Stimulated activated CD4-positive, alpha-beta T cell treated with anti-CD3 and anti-CD28 coated beads, Interleukin-12 subunit alpha, Interleukin-12 subunit beta, amount 100 ng/mL, for 24 hours (primary cell): ENCODE results near the gene DIAPH1.

Experiments
- DNase-seq, 2 experiments: peaks; one replicate each; pipeline ENCODE4 v3.0.0-alpha.2; 2020; ENCODE audit warnings: low read depth in 2 of 2

The DIAPH1 gene

GRCh38 chr5:141506381-141507155, 112.2 kb downstream of the DIAPH1 start:
- DNase-seq = no peak

GRCh38 chr5:141504216-141504615, 114.6 kb downstream of the DIAPH1 start:
- no peak for DNase-seq

GRCh38 chr5:141503681-141504080, 115.1 kb downstream of the DIAPH1 start:
- DNase-seq = no peak

GRCh38 chr5:141501761-141502160, 117.0 kb downstream of the DIAPH1 start:
- DNase-seq = no peak

GRCh38 chr5:141496038-141496437, 122.8 kb downstream of the DIAPH1 start:
- no peak for DNase-seq

- DNase-seq = no peak
Measured at GRCh38 chr5:141495453-141495811, 123.4 kb downstream of the DIAPH1 start.

DNA sequence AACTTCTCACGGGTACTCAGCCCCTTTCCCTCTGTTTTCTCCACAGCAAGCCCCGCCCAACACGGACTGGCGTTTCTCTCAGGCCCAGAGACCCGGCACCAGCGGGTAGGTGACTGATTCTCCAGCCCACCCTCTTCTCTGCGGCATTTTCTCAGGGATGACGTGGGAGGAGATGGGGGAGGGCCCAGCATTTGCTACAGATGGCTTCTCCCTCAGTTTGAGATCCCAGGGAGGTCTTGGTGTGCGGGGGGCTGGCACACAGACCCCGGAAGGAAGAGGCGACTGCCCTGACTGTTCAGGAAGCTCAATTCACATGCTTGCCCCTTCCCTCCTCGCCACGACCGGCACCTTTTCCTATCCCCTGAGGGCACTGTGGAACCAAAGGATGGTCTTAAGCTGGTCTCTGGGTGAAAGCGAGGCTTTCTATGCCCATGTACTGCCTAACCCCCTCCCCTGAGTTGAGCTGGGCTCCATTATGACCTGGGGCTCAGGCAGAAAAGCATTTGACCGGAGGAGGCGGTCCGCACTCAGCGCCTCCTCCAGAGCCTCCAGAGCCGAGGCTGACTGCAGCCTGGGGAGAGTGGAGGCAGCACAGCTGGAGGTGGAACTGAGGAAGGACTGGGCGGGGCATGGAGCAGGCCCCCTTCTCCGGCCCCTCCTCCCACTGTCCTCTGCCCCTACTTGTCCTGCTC, 123.9 kb downstream of the DIAPH1 start:
- no peak for DNase-seq

DNA sequence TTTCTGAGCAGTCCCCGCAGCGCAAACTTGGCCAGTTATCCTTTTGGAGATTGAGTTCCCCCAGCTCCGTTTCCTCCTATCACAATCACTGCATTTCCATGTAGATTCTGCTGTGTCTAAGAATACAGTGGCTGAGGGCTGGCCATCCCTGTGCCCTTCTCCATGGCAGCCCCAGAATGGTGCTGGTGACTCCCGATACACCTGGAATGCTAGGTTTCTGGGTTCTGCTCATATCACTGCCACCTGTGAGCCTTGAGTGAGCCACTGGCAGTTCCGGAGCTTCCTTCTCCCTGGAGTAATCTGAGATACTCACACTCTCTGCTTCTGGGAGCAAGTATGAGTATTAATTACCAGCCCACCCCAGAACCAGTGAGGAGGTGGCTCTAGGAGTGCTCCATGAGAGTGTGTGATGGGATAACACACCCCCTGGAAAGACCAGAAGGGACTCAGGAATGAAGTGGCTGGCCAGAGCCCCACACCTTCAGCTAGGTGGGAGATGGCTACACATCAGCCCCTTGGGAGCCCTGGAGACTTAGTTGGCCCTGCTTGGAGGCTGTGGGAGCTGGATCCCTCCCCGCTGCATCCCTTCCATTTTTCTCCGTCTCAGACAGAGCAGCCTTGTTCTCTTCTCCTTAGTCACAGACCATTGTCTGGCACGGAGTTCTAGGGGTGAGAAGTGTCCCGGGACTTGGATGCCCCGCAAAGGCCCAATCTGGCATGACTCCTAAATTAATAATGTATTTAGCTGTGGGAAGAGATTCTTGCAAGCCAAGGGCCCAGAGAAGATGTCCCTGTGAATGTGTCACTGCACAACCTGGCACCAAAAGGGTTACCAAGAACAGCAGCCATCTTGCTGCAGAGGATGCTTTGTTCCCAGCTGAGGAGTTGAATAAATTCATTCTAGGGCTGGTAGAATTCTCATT, 125.0 kb downstream of the DIAPH1 start:
- no peak for DNase-seq

GRCh38 chr5:141492168-141492885, 126.5 kb downstream of the DIAPH1 start:
- DNase-seq = no peak

- DNase-seq = no peak
Measured at GRCh38 chr5:141491323-141492167, 127.3 kb downstream of the DIAPH1 start.

DNA sequence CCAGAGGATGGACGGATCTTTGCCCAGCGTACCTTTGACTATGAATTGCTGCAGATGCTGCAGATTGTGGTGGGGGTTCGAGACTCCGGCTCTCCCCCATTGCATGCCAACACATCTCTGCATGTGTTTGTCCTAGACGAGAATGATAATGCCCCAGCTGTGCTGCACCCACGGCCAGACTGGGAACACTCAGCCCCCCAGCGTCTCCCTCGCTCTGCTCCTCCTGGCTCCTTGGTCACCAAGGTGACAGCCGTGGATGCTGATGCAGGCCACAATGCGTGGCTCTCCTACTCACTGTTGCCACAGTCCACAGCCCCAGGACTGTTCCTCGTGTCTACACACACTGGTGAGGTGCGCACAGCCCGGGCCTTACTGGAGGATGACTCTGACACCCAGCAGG, 128.0 kb downstream of the DIAPH1 start:
- DNase-seq = no peak

DNA sequence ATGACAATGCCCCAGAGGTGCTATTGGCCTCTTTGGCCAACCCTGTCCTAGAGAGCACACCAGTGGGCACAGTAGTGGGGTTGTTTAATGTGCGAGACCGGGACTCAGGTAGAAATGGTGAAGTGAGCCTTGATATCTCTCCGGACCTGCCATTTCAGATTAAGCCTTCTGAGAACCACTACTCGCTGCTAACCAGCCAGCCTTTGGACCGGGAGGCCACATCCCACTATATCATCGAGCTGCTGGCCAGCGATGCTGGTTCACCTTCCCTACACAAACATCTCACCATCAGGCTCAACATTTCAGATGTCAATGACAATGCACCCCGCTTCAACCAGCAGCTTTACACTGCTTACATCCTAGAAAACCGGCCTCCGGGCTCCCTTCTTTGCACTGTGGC, 128.5 kb downstream of the DIAPH1 start:
- DNase-seq = no peak

DNA sequence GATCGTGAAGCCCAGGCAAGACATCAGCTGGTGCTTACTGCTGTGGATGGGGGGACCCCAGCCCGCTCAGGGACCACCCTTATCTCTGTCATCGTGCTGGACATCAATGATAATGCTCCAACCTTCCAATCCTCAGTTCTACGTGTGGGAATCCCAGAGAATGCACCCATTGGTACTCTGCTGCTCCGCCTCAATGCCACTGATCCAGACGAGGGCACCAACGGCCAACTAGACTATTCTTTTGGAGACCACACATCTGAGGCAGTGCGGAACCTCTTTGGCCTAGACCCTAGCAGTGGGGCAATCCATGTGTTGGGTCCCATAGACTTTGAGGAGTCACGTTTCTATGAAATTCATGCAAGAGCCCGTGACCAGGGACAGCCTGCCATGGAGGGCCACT, 129.0 kb downstream of the DIAPH1 start:
- DNase-seq = no peak

GRCh38 chr5:141488591-141489561, 129.9 kb downstream of the DIAPH1 start, which contains the start of gene PCDHGC5:
Gene PCDHGC5, plus strand, starts transcription at chr5:141489081. Its CDS starts 160 bp downstream, at chr5:141489241.
- DNase-seq = no peak

DNA sequence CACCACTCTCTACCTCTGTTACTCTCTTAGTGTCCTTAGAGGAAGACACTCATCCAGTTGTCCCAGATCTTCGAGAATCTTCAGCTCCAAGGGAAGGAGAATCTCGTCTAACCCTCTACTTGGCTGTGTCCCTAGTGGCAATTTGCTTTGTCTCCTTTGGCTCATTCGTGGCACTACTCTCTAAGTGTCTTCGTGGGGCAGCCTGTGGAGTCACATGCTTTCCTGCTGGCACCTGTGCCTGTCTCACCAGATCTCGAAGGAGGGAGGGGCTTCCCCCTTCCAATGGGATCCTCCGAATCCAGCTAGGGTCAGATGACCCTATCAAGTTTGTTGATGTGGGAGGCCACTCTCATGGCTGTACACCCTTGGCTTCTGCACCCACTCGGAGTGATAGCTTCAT, 131.7 kb downstream of the DIAPH1 start:
- no peak for DNase-seq

- DNase-seq = no peak
Measured at GRCh38 chr5:141486091-141486490, 132.7 kb downstream of the DIAPH1 start.

DNA sequence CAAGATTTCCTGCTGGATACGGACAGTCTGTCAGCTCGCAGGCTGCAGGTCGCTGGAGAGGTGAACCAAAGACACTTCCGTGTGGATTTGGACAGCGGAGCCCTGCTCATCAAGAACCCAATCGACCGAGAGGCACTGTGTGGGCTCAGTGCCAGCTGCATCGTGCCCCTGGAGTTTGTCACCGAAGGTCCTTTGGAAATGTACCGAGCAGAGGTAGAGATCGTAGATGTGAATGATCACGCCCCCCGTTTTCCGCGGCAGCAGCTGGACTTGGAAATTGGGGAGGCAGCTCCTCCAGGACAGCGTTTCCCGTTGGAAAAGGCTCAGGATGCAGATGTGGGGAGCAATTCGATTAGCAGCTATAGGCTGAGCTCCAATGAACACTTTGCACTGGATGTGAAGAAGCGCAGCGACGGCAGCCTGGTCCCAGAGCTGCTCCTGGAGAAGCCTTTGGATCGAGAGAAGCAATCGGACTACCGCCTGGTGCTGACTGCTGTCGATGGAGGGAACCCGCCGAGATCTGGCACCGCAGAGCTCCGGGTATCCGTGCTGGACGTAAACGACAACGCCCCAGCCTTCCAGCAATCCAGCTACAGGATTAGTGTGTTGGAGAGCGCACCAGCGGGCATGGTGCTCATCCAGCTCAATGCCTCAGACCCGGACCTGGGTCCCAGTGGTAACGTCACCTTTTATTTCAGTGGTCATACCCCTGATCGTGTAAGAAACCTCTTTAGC, 133.3 kb downstream of the DIAPH1 start:
- DNase-seq = no peak

DNA sequence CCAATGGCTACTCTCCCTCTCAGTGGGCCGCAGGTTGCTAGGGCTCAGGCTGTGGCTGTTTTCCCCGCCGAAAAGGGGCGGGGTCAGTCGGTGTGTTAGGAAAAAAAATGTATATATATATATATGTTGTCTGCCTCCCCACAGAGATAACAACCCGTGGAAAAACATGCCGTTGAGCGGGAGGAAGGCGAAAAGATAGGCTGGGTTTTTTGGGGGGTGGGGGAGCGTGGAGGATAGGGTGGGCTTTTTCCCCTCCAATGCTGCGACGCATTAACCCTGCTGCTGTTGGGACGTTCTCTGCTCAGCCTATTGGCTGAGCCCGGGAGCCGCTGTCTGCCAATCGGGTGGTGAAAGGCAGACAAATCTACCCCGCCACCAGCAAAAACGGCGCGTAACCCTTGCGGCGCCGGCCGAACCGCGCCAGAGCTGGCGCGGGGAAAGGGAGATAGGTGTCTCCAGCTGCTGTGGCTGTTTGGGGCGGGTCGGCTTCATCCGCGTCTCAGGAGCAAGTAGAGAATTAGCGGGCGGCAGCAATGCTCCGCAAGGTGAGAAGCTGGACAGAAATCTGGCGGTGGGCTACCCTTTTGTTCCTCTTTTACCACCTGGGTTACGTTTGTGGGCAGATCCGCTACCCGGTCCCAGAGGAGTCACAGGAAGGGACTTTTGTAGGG, 134.0 kb downstream of the DIAPH1 start, which contains the start of gene PCDHGC4:
PCDHGC4 (plus strand) TSS at position 390 of the 671 bp plus-strand sequence; CDS start at position 534, 144 bp downstream.
- no peak for DNase-seq
